Spinal cord (tissue), 10 donors: ENCODE data around the gene PRAMEF26. TPM values are rescaled to one million over a fixed set of nuclear protein-coding genes. Genes with fewer than 3 reads are reported as not detected.
"Not testable (repeated sequence)": the region's sequence is repeated elsewhere in the genome, so short reads cannot be mapped to it uniquely, and the experiment has no call there.

Source experiments
- DNase-seq, 6 donors: peaks; one replicate each; pipeline versions ENCODE4 v3.0.0 to v3.0.0-alpha.2; 2013 to 2015; ENCODE audit warnings: low spot score in 6 of 6, low read depth in 4 of 6
- H3K27ac ChIP-seq: one replicate; pipeline ENCODE4 v1.5.1; 2013; ENCODE audit warnings: low read depth, low read length, control low read depth
- H3K27me3 ChIP-seq: one replicate; pipeline ENCODE4 v1.6.1; 2013; ENCODE audit warnings: low read length; ENCODE audit not compliant: control insufficient read depth, insufficient read depth
- H3K36me3 ChIP-seq: one replicate; pipeline ENCODE4 v1.6.1; 2013; ENCODE audit warnings: low read length; ENCODE audit not compliant: control insufficient read depth, insufficient read depth
- H3K4me1 ChIP-seq: one replicate; pipeline ENCODE4 v1.6.1; 2013; ENCODE audit warnings: low read length; ENCODE audit not compliant: control insufficient read depth, insufficient read depth
- H3K4me3 ChIP-seq: one replicate; pipeline ENCODE4 v1.5.1; 2013; ENCODE audit warnings: low read depth, low read length, control low read depth
- H3K9me3 ChIP-seq: one replicate; pipeline ENCODE4 v1.6.1; 2013; ENCODE audit warnings: low read length; ENCODE audit not compliant: control insufficient read depth, insufficient read depth
- WGBS: methylation state at CpG from one replicate; pipeline ENCODE4 v1.1.5; 2013; ENCODE audit warnings: missing lambda C conversion rate; ENCODE audit not compliant: insufficient coverage; 5-methylcytosine and 5-hydroxymethylcytosine counted together
- long read RNA-seq, 4 donors: transcript quantifications; one replicate each; lab custom pipeline, GENCODE V29; 2026
- polyA plus RNA-seq, 2 donors: library from polyadenylated mRNA; unstranded; fragments of 120-200 nt; gene quantifications; one replicate each; pipeline ENCODE4 v1.2.1, GENCODE V29; 2013; ENCODE audit not compliant: insufficient read length in 2 of 2
- total RNA-seq, 2 donors: library from RNA; depleted of rRNA in 1 of 2; stranded (reverse); fragments of 120-200 nt in 1 of 2; fragments of >200 nt in 1 of 2; gene quantifications; one replicate each; pipeline versions ENCODE4 v1.2.3 to v1.2.4, GENCODE V29; 2013 to 2014
- donor health status: healthy.

PRAMEF26 gene
- total RNA-seq (not detected), polyA plus RNA-seq (not detected)
- long read RNA-seq, donor 1 = 0 reads
- long read RNA-seq, donor 2 = 0 reads
- long read RNA-seq, donor 3 = 0 reads
- long read RNA-seq, donor 4 = 0 reads

DNA sequence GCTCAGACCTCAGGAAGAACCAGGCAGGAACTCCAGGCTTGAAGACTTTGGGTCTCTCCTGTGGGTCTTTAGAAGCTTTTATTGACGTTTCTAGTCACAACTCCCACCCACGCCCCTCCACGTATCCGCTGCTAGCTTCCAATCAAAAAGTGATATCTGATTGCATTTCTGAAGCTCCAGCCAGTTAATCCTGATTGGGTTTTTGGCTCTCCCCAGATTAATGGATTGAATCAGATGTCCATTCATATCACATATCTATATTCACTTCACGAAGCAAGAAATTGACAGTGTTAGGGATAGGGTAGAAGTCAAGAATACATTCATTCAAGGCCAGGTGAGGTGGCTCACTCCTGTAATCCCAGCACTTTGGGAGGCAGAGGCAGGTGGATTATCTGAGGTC lies at the start of gene PRAMEF26:
Gene PRAMEF26, minus strand, starts transcription at position 101 of the 400 bp plus-strand sequence. CDS start 2,914 bp downstream, outside the sequence.
- not testable (repeated sequence) for DNase-seq, H3K27me3 ChIP-seq, H3K4me3 ChIP-seq, H3K9me3 ChIP-seq, H3K27ac ChIP-seq, H3K36me3 ChIP-seq, H3K4me1 ChIP-seq
- WGBS = no CpG with 5 or more reads among the region's 5 CpGs

DNA sequence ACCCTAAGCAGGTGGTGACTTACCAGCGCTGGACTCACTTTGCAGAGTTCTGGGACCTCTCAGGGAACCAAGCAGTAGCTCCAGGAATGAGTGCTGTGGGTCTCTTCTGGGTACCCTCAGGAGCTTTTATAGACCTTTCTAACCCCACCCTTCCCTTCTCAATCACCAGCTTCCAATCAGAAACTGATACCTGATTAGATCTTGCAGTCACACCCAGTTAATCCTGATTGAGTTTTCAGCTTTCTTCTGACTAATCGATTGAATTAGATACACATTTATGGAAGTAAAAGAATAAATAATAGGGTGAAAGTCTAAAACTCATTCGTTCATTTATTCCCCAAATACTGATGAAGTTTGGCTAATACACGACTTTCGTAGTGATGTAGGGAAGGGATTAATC lies 45.5 kb upstream of the PRAMEF26 start, which contains the start of gene PRAMEF13:
Gene PRAMEF13, minus strand, starts transcription at position 101 of the 400 bp plus-strand sequence. CDS start 1,820 bp downstream, outside the sequence.
- no CpG with 5 or more reads among the region's 5 CpGs for WGBS
- DNase-seq, H3K4me3 ChIP-seq, H3K27ac ChIP-seq, H3K27me3 ChIP-seq, H3K4me1 ChIP-seq, H3K9me3 ChIP-seq, H3K36me3 ChIP-seq: not testable (repeated sequence)

DNA sequence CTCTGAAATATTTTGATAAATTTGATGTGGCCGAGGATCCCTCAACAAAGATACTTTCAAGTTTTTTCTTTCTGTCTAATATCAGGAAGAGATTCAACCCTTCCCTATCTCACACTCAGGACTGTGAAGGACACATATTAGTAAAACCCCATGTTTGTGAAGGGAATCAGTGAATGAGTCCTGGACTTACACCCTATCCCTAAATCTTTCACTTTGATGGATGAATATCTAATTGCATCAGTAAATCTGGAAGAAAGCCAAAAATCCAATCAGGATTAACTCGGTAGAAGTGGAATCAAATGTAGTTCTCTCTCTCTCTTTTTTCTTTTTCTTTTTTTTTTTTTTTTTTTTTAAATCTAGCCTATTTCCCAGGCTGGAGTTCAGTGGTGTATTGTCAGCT lies 15.7 kb upstream of the PRAMEF26 start, which contains the start of gene PRAMEF9:
Gene PRAMEF9, plus strand, starts transcription at position 301 of the 400 bp plus-strand sequence. CDS start 3,433 bp downstream, outside the sequence.
- not testable (repeated sequence) for H3K27me3 ChIP-seq, H3K4me1 ChIP-seq, H3K9me3 ChIP-seq, H3K4me3 ChIP-seq, H3K27ac ChIP-seq, H3K36me3 ChIP-seq, DNase-seq
- no CpG with 5 or more reads among the region's 2 CpGs for WGBS

DNA sequence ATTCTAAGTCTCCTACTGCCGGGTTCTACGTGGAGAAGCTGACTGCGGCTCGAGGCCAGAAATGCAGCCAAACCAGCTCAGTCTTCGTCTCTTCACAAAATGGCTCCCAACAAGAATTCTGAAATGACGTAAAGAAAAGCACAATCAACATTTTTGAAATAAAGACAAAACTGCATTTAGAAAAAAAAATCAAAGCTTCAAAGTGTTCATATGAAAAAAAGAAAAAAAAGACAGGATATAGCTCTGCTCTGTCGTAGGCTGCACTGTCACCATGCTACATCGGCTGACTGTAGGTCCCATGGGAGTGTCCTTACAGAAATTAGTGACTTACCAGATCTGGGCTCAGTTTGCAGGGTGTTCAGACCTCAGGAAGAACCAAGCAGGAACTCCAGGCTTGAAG lies 9.7 kb upstream of the PRAMEF26 start, which contains the start of gene HNRNPCL4:
Gene HNRNPCL4, minus strand, starts transcription at position 101 of the 400 bp plus-strand sequence. CDS start 164 bp downstream, outside the sequence.
- H3K27me3 ChIP-seq, DNase-seq, H3K4me1 ChIP-seq, H3K9me3 ChIP-seq, H3K27ac ChIP-seq, H3K36me3 ChIP-seq, H3K4me3 ChIP-seq: not testable (repeated sequence)
- WGBS = no CpG with 5 or more reads among the region's 8 CpGs

DNA sequence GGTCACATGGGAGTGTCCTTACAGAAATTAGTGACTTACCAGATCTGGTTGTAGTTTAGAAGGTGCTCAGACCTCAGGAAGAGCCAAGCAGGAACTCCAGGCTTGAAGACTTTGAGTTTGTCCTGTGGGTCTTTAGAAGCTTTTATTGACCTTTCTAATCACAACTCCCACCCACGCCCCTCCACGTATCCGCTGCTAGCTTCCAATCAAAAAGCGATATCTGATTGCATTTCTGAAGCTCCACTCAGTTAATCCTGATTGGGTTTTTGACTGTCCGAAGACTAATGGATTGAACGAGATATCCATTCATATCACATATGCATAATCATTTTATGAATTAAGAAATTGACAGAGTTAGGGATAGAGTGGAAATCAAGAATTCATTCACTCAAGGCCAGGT lies 39.1 kb downstream of the PRAMEF26 start, which contains the start of gene HNRNPCL2:
Gene HNRNPCL2, minus strand, starts transcription at position 101 of the 400 bp plus-strand sequence. CDS start 454 bp downstream, outside the sequence.
- not testable (repeated sequence) for H3K4me3 ChIP-seq, H3K36me3 ChIP-seq, H3K9me3 ChIP-seq, DNase-seq, H3K27me3 ChIP-seq, H3K27ac ChIP-seq, H3K4me1 ChIP-seq
- WGBS = no CpG with 5 or more reads among the region's 6 CpGs

Other genes with a start within 250 kb of the PRAMEF26 start
- gene PRAMEF7, start 239.4 kb downstream of the PRAMEF26 start, total RNA-seq = not detected
- not detected for gene PRAMEF7, start 239.4 kb downstream of the PRAMEF26 start, polyA plus RNA-seq
- gene PRAMEF6, start 208.4 kb downstream of the PRAMEF26 start, total RNA-seq = not detected
- not detected for gene PRAMEF6, start 208.4 kb downstream of the PRAMEF26 start, polyA plus RNA-seq
- gene PRAMEF27, start 99.4 kb downstream of the PRAMEF26 start, total RNA-seq = not detected
- gene PRAMEF27, start 99.4 kb downstream of the PRAMEF26 start, polyA plus RNA-seq = not detected
- gene HNRNPCL3, start 95.2 kb downstream of the PRAMEF26 start, total RNA-seq = not detected
- not detected for gene HNRNPCL3, start 95.2 kb downstream of the PRAMEF26 start, polyA plus RNA-seq
- gene PRAMEF25, start 85.2 kb downstream of the PRAMEF26 start, total RNA-seq = not detected
- not detected for gene PRAMEF25, start 85.2 kb downstream of the PRAMEF26 start, polyA plus RNA-seq
- not detected for gene HNRNPCL2, start 39.2 kb downstream of the PRAMEF26 start, total RNA-seq
- gene HNRNPCL2, start 39.2 kb downstream of the PRAMEF26 start, polyA plus RNA-seq = under 1 TPM in 1 of 2 donors, not detected in 1; 0.27 TPM
- not detected for gene HNRNPCL4, start 9.6 kb upstream of the PRAMEF26 start, total RNA-seq
- under 1 TPM; 0.30 to 0.36 TPM for gene HNRNPCL4, start 9.6 kb upstream of the PRAMEF26 start, polyA plus RNA-seq
- not detected for gene PRAMEF9, start 15.8 kb upstream of the PRAMEF26 start, total RNA-seq
- not detected for gene PRAMEF9, start 15.8 kb upstream of the PRAMEF26 start, polyA plus RNA-seq
- not detected for gene PRAMEF13, start 45.4 kb upstream of the PRAMEF26 start, total RNA-seq
- gene PRAMEF13, start 45.4 kb upstream of the PRAMEF26 start, polyA plus RNA-seq = not detected
- gene PRAMEF18, start 70.1 kb upstream of the PRAMEF26 start, total RNA-seq = not detected
- under 1 TPM in 1 of 2 donors, not detected in 1; 0.08 TPM for gene PRAMEF18, start 70.1 kb upstream of the PRAMEF26 start, polyA plus RNA-seq
- gene PRAMEF5, start 98.2 kb upstream of the PRAMEF26 start, total RNA-seq = not detected
- not detected for gene PRAMEF5, start 98.2 kb upstream of the PRAMEF26 start, polyA plus RNA-seq
- gene PRAMEF8, start 129.1 kb upstream of the PRAMEF26 start, total RNA-seq = not detected
- not detected for gene PRAMEF8, start 129.1 kb upstream of the PRAMEF26 start, polyA plus RNA-seq
- gene PRAMEF33, start 147.5 kb upstream of the PRAMEF26 start, total RNA-seq = not detected
- gene PRAMEF33, start 147.5 kb upstream of the PRAMEF26 start, polyA plus RNA-seq = not detected
- not detected for gene PRAMEF15, start 159.6 kb upstream of the PRAMEF26 start, total RNA-seq
- not detected for gene PRAMEF15, start 159.6 kb upstream of the PRAMEF26 start, polyA plus RNA-seq
- gene PRAMEF14, start 191.1 kb upstream of the PRAMEF26 start, total RNA-seq = not detected
- not detected for gene PRAMEF14, start 191.1 kb upstream of the PRAMEF26 start, polyA plus RNA-seq
- not detected for gene PRAMEF19, start 215.9 kb upstream of the PRAMEF26 start, total RNA-seq
- not detected for gene PRAMEF19, start 215.9 kb upstream of the PRAMEF26 start, polyA plus RNA-seq
- not detected for gene PRAMEF17, start 233.6 kb upstream of the PRAMEF26 start, total RNA-seq
- gene PRAMEF17, start 233.6 kb upstream of the PRAMEF26 start, polyA plus RNA-seq = not detected